GM19397 (cell line): Measurements from ENCODE around the gene C1orf53.

ENCODE experiments used
- ATAC-seq: cut with Tn5 transposase; IDR thresholded peaks from one replicate; pipeline ENCODE4 v1.9.1; 2021; ENCODE audit warnings: mild to moderate bottlenecking, moderate library complexity; ENCODE audit not compliant: unreplicated experiment

C1orf53 gene

DNA sequence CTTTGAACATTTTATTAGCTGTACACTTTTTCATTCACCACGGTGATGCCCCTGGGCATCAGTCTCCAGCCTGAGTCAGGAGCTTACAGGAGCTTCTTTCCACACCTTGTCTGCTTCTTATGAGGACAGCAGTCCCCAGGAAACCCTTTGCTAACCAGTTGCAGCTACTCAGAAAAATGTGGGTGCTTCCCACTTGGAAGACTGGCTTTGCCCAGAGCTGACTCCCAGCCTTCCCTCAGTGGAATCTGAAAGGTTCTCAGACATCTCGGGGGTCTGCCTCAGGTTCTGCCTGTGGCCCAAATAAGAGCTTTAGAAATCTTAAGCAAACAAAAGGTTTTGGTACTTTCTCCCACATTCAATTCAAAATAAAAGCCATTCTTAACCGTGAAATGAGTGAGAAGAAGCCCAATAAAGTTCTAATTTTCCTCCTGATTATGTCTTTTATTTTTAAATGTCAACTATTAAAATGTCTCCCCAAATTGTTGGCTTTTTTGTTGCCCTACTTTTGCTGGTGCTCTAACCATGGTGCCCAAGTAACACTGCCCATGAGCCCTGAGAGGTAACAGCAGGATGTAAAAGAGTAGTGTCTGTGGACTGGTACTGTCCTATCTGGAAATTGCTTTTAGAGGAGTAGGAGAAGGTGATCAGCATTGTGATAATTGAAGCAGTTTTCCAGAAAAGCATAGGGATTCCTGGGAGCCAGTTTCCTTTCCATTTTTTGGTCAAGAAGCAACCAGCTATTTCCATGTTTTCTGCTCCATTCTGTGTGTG lies 5.6 kb downstream of the C1orf53 start:
- ATAC-seq = no peak

DNA sequence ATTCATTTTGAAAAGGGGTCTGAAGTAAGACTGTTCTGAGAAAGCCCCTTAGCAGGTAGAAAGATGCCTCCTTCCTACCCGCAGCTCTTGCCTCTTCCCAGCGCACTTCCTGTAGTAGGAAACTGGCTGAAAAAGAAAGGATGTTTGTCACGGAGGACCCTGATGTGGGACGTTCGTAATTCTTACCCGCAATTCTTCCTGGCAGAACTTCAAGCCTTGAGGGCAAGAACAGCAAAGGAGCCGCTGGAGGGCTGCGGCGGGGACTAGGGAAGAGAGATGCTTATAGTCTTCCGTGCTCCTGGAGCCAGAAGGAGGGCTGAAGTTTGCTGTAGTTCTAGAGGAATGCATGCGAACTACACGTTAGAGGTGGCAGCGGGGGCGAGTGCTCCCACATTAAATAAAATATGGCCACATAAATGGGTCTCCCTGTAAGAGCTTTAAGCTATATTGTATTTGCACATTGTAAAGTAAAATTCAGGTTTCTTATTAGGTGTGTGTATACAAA lies 6.3 kb downstream of the C1orf53 start:
- no peak for ATAC-seq

DNA sequence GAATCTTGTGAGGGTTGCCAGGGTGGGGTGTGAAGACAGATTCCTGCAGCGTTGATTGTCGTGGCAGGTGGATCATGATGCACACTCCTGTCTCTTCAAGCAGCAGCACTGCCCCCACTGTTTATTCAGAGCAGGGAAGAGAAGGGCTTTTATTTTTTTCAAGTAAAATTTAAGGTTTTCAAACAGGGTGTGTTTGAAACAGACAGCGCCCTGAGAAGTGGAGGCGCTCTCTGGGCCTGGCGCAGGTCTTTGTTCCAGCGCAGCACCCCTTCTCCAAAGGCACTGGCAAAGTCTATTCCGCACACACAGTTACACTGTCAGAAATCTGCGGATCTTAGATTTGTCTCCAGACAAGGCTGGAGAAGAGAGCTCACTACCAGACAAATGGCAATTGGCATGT lies 7.0 kb downstream of the C1orf53 start:
- ATAC-seq = no peak

DNA sequence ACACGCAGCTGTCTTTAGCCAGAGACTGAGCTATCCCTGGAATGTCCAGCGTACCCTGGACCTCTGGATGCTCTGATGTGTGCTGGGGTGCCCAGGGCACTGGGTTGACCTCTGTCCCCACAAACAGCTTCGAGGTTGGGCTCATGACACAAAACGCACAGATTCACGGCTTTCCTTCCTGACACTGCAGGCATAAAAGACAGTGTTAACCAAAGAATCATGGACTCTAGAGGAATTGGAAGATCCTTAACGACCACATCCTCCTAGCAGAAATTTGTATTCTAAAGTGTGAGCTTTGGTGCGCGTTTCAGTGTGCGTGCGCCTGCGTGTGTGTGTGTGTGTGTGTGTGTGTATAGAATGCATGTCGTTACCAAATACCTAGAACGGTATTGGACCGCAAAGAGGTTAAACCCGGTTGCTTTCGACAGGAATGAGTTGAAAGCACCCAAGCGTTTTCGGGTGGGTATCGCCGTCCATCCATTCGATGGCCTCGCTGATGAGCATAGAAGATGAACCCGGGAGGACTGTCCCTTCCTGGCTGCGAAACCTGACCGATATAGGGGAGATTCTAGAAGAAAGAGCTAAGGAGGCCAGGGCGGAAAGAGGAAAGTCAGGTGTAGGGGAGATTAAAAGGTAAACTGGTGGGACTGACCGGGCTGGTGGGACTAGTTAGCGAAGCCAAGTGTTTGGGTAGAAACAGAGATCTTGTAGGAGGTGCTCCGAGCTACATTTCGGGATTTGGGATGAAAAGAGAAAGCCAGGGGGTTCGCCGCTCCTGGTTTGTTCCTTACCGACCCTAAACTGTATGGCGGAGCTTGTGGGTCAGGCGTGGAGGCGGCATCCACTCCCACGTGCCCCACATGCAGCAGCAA lies 7.9 kb downstream of the C1orf53 start:
- no peak for ATAC-seq

DNA sequence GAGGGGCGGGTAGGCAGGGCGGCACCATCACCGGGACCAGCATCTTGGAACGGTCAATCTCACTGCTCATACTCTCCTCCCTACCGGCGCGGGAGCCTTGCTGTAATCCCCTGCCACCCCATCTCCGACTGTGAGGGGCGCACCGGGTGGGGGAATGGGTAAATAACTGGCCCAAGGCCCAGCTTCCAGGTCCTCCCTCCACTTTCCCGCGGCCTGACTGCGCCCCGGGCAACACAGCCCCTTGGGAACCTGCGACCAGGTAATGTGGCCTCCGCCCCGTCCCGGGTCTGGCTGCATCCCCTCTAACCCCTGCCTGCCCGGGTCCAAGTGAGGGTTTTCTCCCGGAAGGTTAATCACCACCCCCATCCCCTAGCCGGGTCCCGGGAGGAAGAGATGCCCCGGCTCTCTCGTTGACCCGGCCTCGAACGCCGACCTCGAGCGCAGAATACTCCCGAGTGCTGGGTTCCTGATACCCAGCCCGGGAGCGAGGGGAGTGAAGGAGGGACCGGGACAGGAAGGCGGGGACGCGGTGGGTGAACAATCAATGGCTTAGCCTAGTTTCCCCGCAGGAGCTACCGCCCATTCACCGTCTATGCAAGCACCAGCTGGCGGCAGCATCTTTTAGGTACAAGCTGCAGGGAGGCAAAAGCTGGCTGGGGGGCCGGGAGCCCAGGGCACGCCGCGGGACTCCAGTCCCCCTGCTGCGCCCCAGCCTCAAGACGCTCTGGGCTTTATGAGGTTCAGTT lies 8.9 kb downstream of the C1orf53 start:
- no peak for ATAC-seq

DNA sequence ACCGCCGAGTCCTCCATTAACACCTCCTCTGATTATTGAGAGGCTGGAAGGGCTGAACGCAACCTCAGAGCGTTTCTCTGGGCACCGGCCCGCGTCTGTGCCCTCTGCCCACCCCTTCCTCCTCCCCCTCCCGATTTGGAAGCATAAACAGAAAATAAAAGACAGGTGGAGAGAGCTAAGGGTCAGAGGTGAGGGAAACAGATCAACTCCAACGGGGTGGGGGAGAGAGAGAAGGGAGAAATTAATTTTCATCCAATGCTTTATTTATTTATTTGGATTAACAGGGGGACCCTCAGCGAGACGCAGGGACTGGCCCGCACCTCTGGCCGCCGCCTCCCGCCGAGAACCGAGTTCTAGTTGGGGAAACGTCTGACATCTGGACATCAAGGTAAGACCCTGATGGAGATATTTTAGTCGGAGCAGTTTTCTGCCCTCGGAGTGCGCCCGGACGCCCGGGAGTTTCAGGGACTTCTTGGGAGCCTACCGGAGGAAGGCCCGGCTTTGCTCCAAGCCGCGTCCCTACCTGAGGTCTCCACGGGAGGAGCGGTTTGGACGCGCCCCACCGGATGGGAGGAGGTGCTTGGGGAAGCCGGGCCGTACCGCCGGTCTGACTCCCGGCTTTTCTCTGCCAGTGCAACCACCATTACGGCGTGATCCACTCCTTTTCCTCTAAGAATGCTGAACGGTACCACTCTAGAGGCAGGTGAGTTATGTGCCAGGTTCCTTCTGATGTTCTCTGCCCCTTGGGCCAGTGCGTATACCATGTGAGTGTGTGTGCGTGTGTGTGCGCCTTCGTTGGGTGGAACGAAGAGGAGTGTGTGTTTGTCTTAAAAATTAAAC lies 9.6 kb downstream of the C1orf53 start:
- ATAC-seq = no peak

DNA sequence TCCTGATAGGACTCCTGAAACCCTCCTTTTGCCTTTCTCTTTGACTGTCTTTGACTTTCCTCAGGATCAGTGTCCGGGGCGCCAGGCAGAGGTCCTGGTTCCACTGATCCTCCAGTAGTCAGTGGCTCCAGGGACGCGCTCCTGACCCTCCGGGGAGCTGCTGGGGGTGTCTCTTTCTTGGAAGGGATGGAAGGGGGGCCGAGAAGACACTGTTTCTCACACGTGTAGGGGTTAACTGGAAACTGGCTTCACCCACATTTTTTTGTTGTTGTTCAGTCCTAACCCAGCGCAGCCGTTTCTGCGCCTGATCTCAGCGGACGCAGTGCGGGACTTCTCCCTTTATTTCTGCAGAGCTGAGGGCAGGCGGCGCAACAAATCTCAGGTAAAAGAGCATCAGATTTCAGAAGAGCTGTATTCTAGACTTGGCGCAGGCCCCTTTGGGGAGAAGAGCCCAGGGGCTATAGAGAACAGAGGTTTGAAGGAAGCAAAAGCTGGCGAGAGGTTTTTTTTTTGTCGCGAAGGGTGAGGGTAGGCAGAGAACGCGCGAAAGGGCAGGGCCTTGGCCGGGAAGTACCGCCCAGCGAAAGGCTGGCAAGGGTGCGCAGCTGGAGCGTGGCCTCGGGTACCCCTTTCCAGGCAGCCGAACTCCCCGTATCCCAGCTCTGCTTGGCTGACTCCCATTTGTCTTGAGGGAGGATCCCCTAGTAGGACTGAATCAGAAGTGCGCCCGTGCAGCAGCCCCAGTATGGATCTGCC lies 10.5 kb downstream of the C1orf53 start:
- no peak for ATAC-seq

DNA sequence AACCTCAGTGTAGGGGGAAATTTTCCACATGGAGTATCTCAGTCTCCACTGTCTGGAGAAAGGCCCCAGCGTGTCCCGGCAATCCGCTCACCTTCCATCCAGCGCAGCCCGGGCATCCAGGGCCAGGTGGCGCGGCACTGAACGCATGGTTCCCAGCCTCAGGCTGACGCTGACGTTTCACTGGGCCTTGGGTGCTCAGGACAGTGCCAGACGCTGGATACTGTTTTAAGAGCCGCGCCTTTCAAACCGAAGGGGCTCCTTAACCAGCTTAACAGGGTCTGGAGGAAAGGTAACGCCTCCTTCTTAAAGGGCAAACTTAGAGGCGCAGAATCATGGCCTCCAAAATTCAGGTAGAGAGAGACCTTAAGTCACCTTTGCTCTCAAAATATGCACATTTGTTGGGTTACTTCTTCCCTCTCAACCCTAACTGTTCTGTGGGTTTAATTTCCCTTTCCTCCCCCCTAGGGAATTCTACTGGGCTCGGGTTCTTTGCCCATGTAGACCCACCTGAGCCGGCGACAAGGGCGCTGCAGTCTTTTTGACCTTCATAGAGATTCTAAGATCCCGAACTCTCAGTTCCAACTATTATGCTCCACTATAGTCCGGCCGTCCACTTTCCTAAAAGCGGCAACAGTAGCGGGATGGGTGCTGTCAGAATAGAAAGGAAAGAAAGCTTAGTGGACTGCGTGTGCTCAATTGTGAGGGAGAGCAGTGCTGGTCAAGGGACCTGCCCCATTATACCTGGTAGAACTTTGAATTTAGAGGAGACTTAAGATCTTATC lies 11.3 kb downstream of the C1orf53 start:
- ATAC-seq = no peak

DNA sequence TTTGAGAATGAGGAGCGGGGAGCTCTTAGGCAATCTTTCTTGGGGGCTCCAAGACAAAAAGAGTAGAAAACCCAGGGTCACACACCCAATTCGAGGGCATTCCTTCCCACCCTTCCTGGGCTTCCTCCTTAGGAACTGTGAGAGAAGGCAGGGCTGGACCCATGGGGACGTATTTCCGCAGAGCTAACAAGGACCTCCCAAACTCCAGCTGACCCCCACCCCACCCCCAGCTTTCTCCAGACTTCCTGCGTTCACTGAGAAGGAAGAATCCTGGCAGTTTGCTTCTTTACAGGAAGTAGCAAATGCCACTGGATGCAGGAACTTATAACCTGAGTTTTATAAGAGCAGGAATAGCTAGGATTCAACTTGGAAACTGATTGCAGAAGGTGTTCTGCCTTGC lies 12.1 kb downstream of the C1orf53 start:
- ATAC-seq = no peak

DNA sequence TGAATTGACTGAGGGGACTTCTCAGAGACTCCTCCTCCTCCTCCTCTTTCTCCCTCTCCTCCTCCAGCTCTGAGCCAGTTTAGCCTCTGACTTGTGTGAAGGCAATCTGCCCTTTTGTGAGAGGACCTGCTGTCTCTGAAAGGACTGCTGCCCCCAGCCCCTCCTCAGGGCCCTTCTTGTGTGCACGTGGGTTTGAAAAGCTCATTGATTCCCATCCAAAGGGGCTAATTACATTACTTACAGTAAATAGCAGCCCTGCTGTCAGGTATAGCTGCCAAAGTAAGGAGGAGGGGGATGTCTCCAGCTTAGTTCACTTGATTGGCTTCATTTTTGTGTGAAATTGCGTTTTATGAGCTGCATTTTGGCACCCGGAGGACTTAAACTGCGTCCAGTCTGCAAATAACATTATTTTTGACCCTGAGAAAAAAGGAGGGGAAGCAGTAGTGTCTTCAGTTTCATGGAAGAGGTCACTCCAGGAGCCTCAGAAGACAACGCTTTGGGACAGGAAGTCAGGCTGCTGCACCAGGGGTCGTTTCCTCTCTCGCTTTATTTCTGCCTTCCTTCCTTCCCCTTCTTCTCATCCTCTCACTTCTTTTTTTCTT lies 12.9 kb downstream of the C1orf53 start:
- no peak for ATAC-seq

DNA sequence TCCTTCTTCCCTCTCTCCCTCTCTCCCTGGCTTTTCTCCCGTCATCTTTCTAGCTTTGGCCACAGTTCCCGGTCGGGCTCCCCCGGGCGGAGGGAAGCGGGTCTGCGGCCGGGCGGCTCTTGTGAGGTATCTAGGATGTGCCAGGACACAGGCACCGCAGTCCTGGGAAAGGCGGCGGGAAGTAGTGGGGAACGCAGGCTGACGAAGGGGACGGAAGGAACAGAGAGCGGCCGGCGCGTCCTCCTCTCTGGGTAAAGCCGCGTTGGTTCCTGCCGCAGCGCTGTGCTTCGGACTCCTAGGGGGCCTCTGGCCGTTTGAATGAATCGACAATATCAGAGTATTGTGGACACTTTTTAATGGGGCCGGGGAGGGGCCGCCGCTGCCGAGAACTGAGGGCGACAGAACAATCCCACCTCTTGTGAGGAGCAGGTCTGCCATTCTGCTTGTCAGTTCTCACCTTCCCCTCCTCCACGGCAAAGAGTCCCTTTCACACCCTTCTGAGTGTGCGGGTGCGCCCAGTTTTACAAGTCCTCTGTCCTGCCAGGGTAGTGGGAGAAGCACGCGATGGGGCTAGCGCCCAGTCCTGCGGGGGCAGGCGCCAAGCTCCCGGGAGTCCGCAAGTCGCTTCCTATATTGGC lies 13.6 kb downstream of the C1orf53 start:
- no peak for ATAC-seq

DNA sequence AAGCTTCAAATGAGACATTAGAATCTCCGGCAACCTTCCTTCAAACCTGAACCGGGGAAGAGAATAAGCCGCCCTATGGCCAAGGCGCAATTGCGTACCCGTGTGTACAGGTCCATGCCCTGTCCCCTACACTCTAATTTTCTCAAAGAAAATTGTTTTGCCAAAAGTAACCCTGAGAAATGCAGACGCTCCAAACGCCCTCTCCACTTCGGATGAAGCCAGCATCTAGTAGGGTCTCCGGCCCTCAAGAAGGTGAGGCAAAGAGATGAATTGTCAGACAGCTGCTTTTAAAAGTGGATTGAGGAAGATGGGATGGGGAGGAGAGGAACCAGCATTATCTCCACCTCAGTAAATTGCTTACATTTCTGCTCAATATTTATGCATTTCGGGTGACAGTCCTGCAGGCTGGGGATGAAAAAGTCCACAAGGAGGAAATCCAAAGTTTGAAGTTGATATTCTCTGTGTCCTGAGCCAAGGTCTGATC lies 14.1 kb downstream of the C1orf53 start:
- ATAC-seq = no peak

DNA sequence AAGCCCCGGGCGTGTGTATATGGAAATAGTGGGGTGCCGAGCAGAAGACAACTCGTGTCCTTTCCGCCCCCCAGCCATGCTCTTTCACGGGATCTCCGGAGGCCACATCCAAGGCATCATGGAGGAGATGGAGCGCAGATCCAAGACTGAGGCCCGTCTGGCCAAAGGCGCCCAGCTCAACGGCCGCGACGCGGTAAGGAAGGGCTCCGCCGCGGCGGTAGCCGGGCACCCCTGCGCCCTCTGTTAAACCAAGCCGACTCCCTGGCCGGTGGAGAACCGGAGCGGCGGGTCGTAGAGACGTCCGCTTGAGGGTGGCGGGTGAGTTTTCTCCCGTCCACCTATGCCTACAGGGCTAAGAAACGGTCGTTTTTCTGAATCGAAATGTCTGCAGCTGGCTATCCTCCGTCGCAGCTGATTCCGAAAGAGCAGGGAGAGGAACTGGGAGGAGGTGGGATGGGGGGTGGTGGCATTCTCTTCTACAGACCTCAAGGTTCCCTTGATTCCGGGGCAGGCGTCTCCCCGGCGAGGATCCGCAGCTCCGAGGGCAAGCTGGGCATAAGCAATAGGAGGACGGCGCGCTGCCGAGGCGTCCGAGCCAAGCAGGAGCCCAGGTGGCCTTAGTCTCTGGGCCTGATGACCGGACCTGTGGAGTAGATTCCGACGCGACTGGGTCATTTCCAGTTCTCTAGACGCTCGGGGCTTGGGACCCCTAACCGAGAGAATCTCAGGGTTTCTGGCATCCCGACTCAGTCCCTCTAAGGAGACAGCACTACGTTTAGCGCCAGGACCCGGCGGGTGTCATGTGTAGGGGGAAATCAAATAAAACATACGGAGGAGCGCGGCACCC lies 15.6 kb downstream of the C1orf53 start:
- ATAC-seq = no peak

DNA sequence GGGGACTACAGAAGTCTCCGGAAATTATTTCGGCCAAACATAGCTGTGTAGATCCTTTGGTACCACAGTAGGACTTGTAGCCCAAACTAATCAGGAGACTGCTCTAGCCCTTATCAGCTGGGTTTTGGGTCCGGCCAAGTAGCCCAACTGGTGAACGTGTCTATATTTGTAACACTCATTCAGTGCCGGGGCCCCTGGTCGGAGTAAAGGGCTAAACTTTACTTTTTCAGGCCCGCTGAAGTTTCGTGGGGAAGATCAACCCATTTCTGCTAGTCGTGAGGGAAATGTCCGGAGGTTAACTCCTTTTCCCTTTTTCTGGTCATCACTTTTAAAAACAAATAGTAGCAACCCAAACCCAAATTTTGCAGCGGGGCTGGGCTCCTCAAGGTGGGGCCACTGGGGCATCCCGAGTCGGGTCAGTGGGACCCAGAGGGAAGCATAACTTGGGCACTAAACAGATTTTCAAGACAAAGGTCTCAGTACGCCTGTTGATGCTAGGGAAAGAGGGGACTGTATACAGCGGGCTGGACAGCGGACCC lies 16.4 kb downstream of the C1orf53 start:
- ATAC-seq = no peak

DNA sequence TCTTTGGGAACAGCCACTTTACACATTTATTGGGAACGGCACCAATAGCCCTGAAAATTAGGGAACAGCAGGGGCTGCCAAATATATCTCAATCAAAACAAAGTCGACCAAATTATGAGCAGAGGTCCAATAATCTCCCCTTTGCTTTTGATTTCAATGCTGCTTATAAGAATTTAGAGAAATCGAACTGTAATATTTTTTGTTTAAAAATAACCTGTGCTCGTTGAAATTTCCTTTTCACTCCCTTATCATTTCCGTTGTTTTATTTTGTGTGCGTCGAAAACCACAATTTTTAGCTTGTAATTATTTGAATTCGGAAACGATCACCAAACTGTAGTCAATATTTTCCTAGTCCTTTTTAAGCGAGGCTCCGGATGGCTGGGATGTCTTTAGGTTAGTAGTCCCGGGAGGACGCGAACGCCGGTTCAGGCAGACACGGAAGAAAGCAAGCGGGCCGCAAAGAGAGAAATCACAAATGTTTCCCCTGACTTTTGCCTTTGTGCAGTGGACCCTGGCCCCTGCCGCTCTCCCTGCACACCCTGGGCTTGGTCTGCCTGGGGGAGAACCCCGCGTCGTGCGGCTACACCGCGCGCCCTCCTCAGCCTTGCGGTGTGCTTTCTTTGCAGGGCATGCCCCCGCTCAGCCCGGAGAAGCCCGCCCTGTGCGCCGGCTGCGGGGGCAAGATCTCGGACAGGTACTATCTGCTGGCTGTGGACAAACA lies 17.1 kb downstream of the C1orf53 start:
- ATAC-seq = no peak

DNA sequence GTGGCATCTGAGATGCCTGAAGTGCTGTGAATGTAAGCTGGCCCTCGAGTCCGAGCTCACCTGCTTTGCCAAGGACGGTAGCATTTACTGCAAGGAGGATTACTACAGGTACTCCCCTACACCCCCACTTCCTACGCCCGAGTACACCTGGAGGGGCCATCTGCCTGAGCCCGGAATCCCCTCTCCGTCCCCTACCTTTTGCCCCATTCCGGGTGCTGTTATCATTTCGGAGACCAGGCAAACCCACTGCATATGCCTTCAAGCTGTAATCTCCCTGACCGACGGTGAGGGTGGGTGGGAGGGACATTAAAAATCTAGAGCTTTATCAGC lies 17.6 kb downstream of the C1orf53 start:
- no peak for ATAC-seq
